ENCODE measurements around the gene ZNF438. TPM values are rescaled to one million over a fixed set of nuclear protein-coding genes. Genes with fewer than 3 reads are reported as not detected.
A peak's percentile ranks its signal among the peaks of the same experiment; 100 is the strongest.

The ZNF438 gene
- total RNA-seq, 1 donor from 2014 or later, result 1.3 TPM

DNA sequence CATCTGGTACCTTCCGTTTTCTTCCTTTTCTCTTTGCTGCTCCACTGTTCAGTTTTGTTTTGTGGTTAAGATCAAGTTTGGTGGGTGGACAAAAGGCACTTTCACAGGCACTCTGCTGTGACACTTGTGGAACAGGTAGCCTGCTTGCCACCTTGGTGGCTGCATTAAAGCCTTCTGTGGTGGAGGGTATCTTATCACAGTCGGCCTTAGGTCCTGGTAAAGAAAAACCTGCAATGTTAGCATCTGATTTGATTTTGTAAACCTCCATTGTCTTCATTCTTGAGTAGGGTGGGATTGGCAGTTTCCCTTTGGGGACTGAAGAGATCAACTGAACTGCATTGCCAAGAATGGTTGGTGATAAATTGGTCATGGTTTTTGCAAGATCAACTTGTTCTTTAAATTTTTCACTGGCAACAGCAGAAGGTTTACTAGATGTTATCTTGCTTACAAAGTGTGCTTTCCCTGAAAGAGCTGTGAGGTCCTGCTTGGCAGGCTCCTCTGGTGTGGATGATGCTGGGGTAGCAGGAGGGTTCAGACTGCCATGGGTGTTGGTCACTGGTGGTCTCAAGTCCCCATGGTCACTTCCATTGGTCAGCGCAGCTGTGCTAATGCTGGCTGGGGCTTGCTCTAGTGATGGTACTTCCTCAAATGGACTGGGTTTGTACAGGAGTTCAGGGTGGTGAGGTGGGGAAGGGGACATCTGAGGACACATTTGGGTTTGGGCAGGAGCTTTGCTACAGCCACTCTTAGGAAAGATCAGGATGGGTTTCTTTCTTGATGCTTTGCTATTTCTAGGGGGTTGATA is 182.2 kb downstream of the ZNF438 start:
- H3K27me3 ChIP-seq, result no peaks in the 10 kb centered on the region
- peaks cover 4% of the 10 kb centered on the region for H3K4me1 Mint-ChIP-seq
- no peak overlapping the region for H3K4me3 ChIP-seq
- peaks cover 2% of the 10 kb centered on the region for H3K27me3 Mint-ChIP-seq (ENCODE audit: insufficient read depth, low read depth)
- no peak overlapping the region for H3K27ac Mint-ChIP-seq
- H3K9me3 ChIP-seq (ENCODE audit: low read depth), result no peaks in the 10 kb centered on the region
- no peak overlapping the region for H3K4me2 ChIP-seq
- TF ChIP-seq EZH2phosphoT487 (IDR thresholded peaks at IDR 0.05) (no peak), EZH2 (IDR thresholded peaks at IDR 0.05) (no peak)
- TF ChIP-seq, protein P1, sequence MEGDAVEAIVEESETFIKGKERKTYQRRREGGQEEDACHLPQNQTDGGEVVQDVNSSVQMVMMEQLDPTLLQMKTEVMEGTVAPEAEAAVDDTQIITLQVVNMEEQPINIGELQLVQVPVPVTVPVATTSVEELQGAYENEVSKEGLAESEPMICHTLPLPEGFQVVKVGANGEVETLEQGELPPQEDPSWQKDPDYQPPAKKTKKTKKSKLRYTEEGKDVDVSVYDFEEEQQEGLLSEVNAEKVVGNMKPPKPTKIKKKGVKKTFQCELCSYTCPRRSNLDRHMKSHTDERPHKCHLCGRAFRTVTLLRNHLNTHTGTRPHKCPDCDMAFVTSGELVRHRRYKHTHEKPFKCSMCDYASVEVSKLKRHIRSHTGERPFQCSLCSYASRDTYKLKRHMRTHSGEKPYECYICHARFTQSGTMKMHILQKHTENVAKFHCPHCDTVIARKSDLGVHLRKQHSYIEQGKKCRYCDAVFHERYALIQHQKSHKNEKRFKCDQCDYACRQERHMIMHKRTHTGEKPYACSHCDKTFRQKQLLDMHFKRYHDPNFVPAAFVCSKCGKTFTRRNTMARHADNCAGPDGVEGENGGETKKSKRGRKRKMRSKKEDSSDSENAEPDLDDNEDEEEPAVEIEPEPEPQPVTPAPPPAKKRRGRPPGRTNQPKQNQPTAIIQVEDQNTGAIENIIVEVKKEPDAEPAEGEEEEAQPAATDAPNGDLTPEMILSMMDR (IDR thresholded peaks at IDR 0.05), result no peak
- H3K4me1 ChIP-seq, result peaks cover 6% of the 10 kb centered on the region
- H3K36me3 ChIP-seq, result no peaks in the 10 kb centered on the region
- H3K4me3 Mint-ChIP-seq, result no peak overlapping the region
- peaks cover 2% of the 10 kb centered on the region for H3K9me3 Mint-ChIP-seq
- H3K27ac ChIP-seq, result no peak overlapping the region
- H3K36me3 Mint-ChIP-seq, result peaks cover 6% of the 10 kb centered on the region
- no peaks in the 10 kb centered on the region for H4K20me1 ChIP-seq (ENCODE audit: low read depth)
- H2AFZ ChIP-seq (replicated peaks), result no peak overlapping the region
- H3F3A ChIP-seq (ENCODE audit: low read depth), result no peaks in the 10 kb centered on the region
- no peak overlapping the region for H3K9ac ChIP-seq
- H3K79me2 ChIP-seq (ENCODE audit: low read depth), result no peaks in the 10 kb centered on the region
- no peak for DNase-seq (ENCODE audit: low spot score)

DNA sequence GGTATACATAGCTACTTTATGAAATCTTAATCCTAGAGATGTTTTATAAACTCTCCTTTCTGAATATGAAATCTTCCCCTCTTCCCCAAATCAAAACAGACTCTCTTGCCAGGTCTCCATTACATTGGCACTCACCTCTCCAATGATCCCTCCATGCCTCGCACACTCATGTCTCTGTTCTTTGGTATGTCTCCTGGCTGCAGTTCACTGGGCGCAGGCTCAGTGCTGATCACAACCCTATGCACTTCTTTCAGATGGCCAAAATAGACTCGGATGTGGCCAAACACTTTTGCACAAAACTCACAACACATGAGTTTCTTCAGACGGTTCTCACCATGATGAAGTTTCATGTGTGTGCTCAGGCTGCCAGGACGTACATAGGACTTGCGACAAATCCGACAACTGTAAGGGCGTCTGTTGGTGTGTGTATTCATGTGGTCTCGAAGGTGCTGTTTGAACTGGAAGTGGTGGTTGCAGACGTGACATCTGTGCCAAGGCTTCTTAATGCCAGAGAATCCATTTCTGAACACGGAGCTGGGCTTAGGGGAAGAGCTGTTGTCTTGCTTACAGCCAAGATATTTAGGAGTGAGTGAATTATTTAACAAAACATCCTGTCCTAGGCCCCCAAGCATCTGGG is 183.2 kb downstream of the ZNF438 start:
- Histone ChIP-seq H3K4me1 (peaks cover 4% of the 10 kb centered on the region), H3K4me3 (no peak overlapping the region), H2AFZ (replicated peaks) (no peak overlapping the region), H3K9me3 (ENCODE audit: low read depth) (no peaks in the 10 kb centered on the region), H3F3A (ENCODE audit: low read depth) (no peaks in the 10 kb centered on the region), H4K20me1 (ENCODE audit: low read depth) (no peaks in the 10 kb centered on the region), H3K9ac (no peak overlapping the region), H3K27ac (no peak overlapping the region), H3K4me2 (no peak overlapping the region), H3K27me3 (no peaks in the 10 kb centered on the region), H3K79me2 (ENCODE audit: low read depth) (no peaks in the 10 kb centered on the region), H3K36me3 (no peaks in the 10 kb centered on the region)
- peaks cover 4% of the 10 kb centered on the region for H3K4me1 Mint-ChIP-seq
- peaks cover 6% of the 10 kb centered on the region for H3K36me3 Mint-ChIP-seq
- H3K27me3 Mint-ChIP-seq (ENCODE audit: insufficient read depth, low read depth), result peaks cover 2% of the 10 kb centered on the region
- no peak for TF ChIP-seq EZH2 (IDR thresholded peaks at IDR 0.05)
- no peak for TF ChIP-seq EZH2phosphoT487 (IDR thresholded peaks at IDR 0.05)
- H3K9me3 Mint-ChIP-seq, result peaks cover 2% of the 10 kb centered on the region
- no peak overlapping the region for H3K4me3 Mint-ChIP-seq
- H3K27ac Mint-ChIP-seq, result no peak overlapping the region
- no peak for DNase-seq (ENCODE audit: low spot score)

DNA sequence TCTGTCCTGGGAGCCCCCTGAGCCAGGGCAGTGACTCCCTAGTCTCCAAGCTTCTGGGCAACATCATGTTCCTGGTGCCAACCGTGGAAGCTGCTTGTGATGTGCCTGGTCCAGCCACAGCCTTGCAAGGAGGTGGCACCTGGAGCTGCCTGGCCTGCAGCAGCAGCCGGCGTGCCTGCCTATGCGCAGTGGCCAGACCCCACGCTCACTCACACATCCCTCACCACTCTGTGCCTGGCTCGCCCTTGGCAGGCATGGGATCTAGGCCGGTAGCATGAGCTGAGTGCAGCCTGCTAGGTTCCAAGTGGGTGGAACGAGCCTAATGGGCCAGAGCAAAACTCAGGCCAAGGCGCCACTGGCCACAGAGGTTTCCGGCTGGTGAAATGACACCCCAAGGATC is 184.0 kb downstream of the ZNF438 start:
- Histone ChIP-seq H3K9ac (no peak overlapping the region), H3K4me2 (no peak overlapping the region), H3K4me3 (no peak overlapping the region), H2AFZ (replicated peaks) (no peak overlapping the region), H3K4me1 (peaks cover 4% of the 10 kb centered on the region), H3K27me3 (no peaks in the 10 kb centered on the region), H4K20me1 (ENCODE audit: low read depth) (no peaks in the 10 kb centered on the region), H3K79me2 (ENCODE audit: low read depth) (no peaks in the 10 kb centered on the region), H3K36me3 (no peaks in the 10 kb centered on the region), H3K27ac (no peak overlapping the region), H3K9me3 (ENCODE audit: low read depth) (no peaks in the 10 kb centered on the region), H3F3A (ENCODE audit: low read depth) (no peaks in the 10 kb centered on the region)
- H3K9me3 Mint-ChIP-seq, result peaks cover 2% of the 10 kb centered on the region
- no peak for DNase-seq (ENCODE audit: low spot score)
- peaks cover 2% of the 10 kb centered on the region for H3K27me3 Mint-ChIP-seq (ENCODE audit: insufficient read depth, low read depth)
- H3K27ac Mint-ChIP-seq, result no peak overlapping the region
- H3K36me3 Mint-ChIP-seq, result peaks cover 6% of the 10 kb centered on the region
- no peak for TF ChIP-seq EZH2 (IDR thresholded peaks at IDR 0.05)
- TF ChIP-seq EZH2phosphoT487 (IDR thresholded peaks at IDR 0.05), result no peak
- TF ChIP-seq, protein P1 (IDR thresholded peaks at IDR 0.05), result no peak
- no peak overlapping the region for H3K4me3 Mint-ChIP-seq
- H3K4me1 Mint-ChIP-seq, result peaks cover 4% of the 10 kb centered on the region

DNA sequence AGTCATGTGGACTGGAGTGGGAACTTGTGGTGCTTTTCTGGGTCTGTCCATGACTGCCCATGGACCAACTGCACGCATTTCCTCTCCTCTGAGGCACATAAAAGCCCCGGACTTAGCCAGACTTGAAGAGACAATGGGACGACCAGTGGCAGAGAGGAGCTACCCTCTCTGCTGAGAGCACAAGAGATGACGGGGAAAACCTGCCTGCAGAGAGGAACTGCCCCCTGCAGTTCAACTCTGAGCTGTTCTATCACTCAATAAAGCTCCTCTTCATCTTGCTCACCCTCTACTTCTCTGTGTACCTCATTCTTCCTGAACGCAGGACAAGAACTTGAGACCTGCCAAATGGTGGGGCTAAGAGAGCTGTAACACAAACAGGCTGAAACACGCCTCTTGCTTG is 184.5 kb downstream of the ZNF438 start:
- peaks cover 6% of the 10 kb centered on the region for H3K36me3 Mint-ChIP-seq
- no peaks in the 10 kb centered on the region for H3K27me3 ChIP-seq
- H3K4me1 Mint-ChIP-seq, result peaks cover 4% of the 10 kb centered on the region
- DNase-seq (ENCODE audit: low spot score), result no peak
- no peaks in the 10 kb centered on the region for H3F3A ChIP-seq (ENCODE audit: low read depth)
- TF ChIP-seq, protein P1 (IDR thresholded peaks at IDR 0.05), result no peak
- TF ChIP-seq EZH2phosphoT487 (IDR thresholded peaks at IDR 0.05) (no peak), EZH2 (IDR thresholded peaks at IDR 0.05) (no peak)
- H3K4me3 Mint-ChIP-seq, result no peak overlapping the region
- peak overlapping the region; percentile 42 for H2AFZ ChIP-seq (replicated peaks)
- no peaks in the 10 kb centered on the region for H3K36me3 ChIP-seq
- no peak overlapping the region for H3K4me3 ChIP-seq
- H3K27me3 Mint-ChIP-seq (ENCODE audit: insufficient read depth, low read depth), result peaks cover 2% of the 10 kb centered on the region
- H3K9me3 Mint-ChIP-seq, result peaks cover 2% of the 10 kb centered on the region
- H3K27ac Mint-ChIP-seq, result no peak overlapping the region
- peaks cover 4% of the 10 kb centered on the region for H3K4me1 ChIP-seq
- H3K27ac ChIP-seq, result no peak overlapping the region
- H3K9me3 ChIP-seq (ENCODE audit: low read depth), result no peaks in the 10 kb centered on the region
- H3K4me2 ChIP-seq, result no peak overlapping the region
- no peaks in the 10 kb centered on the region for H4K20me1 ChIP-seq (ENCODE audit: low read depth)
- no peaks in the 10 kb centered on the region for H3K79me2 ChIP-seq (ENCODE audit: low read depth)
- H3K9ac ChIP-seq, result no peak overlapping the region

Measured in neural progenitor cell (in vitro differentiated cells).